CD8-positive, alpha-beta memory T cell (primary cell): Measurements from ENCODE around the gene CDC42EP1. TPM values are rescaled to one million over a fixed set of nuclear protein-coding genes. Genes with fewer than 3 reads are reported as not detected.

Source experiments
- polyA plus RNA-seq: library from polyadenylated mRNA; unstranded; fragments of 300-500 nt; fragmentation: Illumina TruSeq; gene quantifications from one replicate; pipeline ENCODE4 v1.2.3, GENCODE V29; 2021
- total RNA-seq, 2 experiments: library from RNA; stranded (reverse); gene quantifications; one replicate each; pipeline ENCODE4 v1.2.3, GENCODE V29; 2021

Gene CDC42EP1
- total and polyA plus RNA-seq, 3 experiments from 2014 or later, result 0.13 to 0.31 TPM; not detected in 1

Other genes starting within 250 kb of the CDC42EP1 start
- under 1 TPM; 0.09 to 0.20 TPM for gene ELFN2, start 133.0 kb upstream of the CDC42EP1 start, total RNA-seq
- 0.02 TPM for gene ELFN2, start 133.0 kb upstream of the CDC42EP1 start, polyA plus RNA-seq
- 100 to 1,000 TPM; 162 to 171 TPM for gene MFNG, start 74.1 kb upstream of the CDC42EP1 start, total RNA-seq
- gene MFNG, start 74.1 kb upstream of the CDC42EP1 start, polyA plus RNA-seq, result 323 TPM
- gene CARD10, start 41.1 kb upstream of the CDC42EP1 start, total RNA-seq, result under 1 TPM; 0.29 to 0.31 TPM
- 1.0 TPM for gene CARD10, start 41.1 kb upstream of the CDC42EP1 start, polyA plus RNA-seq
- gene LGALS2, start 19.6 kb downstream of the CDC42EP1 start, total RNA-seq, result not detected
- not detected for gene LGALS2, start 19.6 kb downstream of the CDC42EP1 start, polyA plus RNA-seq
- gene GGA1, start 48.4 kb downstream of the CDC42EP1 start, total RNA-seq, result 10 to 100 TPM; 69.1 to 74.3 TPM
- gene GGA1, start 48.4 kb downstream of the CDC42EP1 start, polyA plus RNA-seq, result 34.9 TPM
- gene SH3BP1, start 79.2 kb downstream of the CDC42EP1 start, total RNA-seq, result 10 to 100 TPM; 93.1 to 94.6 TPM
- 32.3 TPM for gene SH3BP1, start 79.2 kb downstream of the CDC42EP1 start, polyA plus RNA-seq
- gene PDXP, start 98.2 kb downstream of the CDC42EP1 start, total RNA-seq, result 10 to 100 TPM; 36.0 to 37.8 TPM
- gene PDXP, start 98.2 kb downstream of the CDC42EP1 start, polyA plus RNA-seq, result 7.1 TPM
- gene LGALS1, start 115.2 kb downstream of the CDC42EP1 start, total RNA-seq, result 100 to 1,000 TPM; 204 to 223 TPM
- gene LGALS1, start 115.2 kb downstream of the CDC42EP1 start, polyA plus RNA-seq, result 182 TPM
- 10 to 100 TPM; 53.6 to 57.2 TPM for gene NOL12, start 125.9 kb downstream of the CDC42EP1 start, total RNA-seq
- 38.3 TPM for gene NOL12, start 125.9 kb downstream of the CDC42EP1 start, polyA plus RNA-seq
- 10 to 100 TPM; 26.1 to 26.7 TPM for gene TRIOBP, start 136.6 kb downstream of the CDC42EP1 start, total RNA-seq
- 13.6 TPM for gene TRIOBP, start 136.6 kb downstream of the CDC42EP1 start, polyA plus RNA-seq
- 10 to 100 TPM in 1 of 2 experiments, 1 to 10 TPM in 1; 9.3 to 10.0 TPM for gene GCAT, start 247.5 kb downstream of the CDC42EP1 start, total RNA-seq
- gene GCAT, start 247.5 kb downstream of the CDC42EP1 start, polyA plus RNA-seq, result 1.6 TPM